Measurements from ENCODE around the gene RETREG2.

DNA sequence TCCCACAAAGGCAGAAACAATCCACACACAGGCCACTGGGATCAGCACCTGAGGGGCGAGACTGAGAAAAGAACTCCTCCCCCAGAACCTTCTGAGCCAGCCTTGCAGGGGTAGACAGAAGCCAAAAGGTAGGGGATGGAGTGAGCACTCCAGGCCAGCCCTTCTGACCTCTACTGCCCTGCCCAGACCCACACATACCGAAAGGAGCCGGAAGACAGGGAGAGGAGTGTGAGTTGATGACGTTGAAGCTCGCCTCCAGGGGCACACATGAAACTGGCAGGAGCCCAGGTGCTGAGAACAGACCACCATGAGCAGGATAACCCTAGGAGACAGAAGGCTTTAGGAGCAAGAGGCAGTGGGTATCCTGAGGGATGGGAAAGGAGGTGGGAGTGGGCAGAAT, 10.1 kb upstream of the RETREG2 start:
- TF ChIP-seq RFX5 (IDR thresholded peaks at IDR 0.05; ENCODE audit: low read depth, low read length) = no peak
- no peak for TF ChIP-seq POLR2A (IDR thresholded peaks at IDR 0.05; ENCODE audit: low read depth, low read length)
- no peak for TF ChIP-seq SMC3 (IDR thresholded peaks at IDR 0.05; ENCODE audit: low read depth, low read length)
- TF ChIP-seq RAD21 (IDR thresholded peaks at IDR 0.05; ENCODE audit: low read length) = no peak
- TF ChIP-seq CEBPB (IDR thresholded peaks at IDR 0.05; ENCODE audit: low read depth, low read length) = no peak
- TF ChIP-seq, protein P1, sequence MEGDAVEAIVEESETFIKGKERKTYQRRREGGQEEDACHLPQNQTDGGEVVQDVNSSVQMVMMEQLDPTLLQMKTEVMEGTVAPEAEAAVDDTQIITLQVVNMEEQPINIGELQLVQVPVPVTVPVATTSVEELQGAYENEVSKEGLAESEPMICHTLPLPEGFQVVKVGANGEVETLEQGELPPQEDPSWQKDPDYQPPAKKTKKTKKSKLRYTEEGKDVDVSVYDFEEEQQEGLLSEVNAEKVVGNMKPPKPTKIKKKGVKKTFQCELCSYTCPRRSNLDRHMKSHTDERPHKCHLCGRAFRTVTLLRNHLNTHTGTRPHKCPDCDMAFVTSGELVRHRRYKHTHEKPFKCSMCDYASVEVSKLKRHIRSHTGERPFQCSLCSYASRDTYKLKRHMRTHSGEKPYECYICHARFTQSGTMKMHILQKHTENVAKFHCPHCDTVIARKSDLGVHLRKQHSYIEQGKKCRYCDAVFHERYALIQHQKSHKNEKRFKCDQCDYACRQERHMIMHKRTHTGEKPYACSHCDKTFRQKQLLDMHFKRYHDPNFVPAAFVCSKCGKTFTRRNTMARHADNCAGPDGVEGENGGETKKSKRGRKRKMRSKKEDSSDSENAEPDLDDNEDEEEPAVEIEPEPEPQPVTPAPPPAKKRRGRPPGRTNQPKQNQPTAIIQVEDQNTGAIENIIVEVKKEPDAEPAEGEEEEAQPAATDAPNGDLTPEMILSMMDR (conservative IDR thresholded peaks at IDR 0.05; ENCODE audit: low read depth, low read length) = no peak
- TF ChIP-seq, protein P2, sequence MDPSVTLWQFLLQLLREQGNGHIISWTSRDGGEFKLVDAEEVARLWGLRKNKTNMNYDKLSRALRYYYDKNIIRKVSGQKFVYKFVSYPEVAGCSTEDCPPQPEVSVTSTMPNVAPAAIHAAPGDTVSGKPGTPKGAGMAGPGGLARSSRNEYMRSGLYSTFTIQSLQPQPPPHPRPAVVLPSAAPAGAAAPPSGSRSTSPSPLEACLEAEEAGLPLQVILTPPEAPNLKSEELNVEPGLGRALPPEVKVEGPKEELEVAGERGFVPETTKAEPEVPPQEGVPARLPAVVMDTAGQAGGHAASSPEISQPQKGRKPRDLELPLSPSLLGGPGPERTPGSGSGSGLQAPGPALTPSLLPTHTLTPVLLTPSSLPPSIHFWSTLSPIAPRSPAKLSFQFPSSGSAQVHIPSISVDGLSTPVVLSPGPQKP (IDR thresholded peaks at IDR 0.05; ENCODE audit: borderline replicate concordance, low read depth, low read length) = no peak
- TF ChIP-seq USF2 (IDR thresholded peaks at IDR 0.05; ENCODE audit: low read depth, low read length) = no peak
- no peak for TF ChIP-seq CHD1 (IDR thresholded peaks at IDR 0.05; ENCODE audit: low read depth, low read length)

All from IMR-90 (cell line).